Lung (tissue), 12 donors: ENCODE measurements around the gene SPATA20. TPM values are rescaled to one million over a fixed set of nuclear protein-coding genes. Genes with fewer than 3 reads are reported as not detected.

Source experiments
- ATAC-seq: fragments of 200-7000 bp; cut with Tn5 transposase; one replicate; pipeline ENCODE4 v1.9.1; 2020; ENCODE audit warnings: moderate number of reproducible peaks; ENCODE audit not compliant: insufficient read depth, low FRiP score
- DNase-seq, 3 donors: peaks; one replicate each; pipeline ENCODE4 v3.0.0-alpha.2; 2013 to 2017
- H3K27ac ChIP-seq, 2 donors: one replicate each; pipeline ENCODE4 v1.5.1; 2013; ENCODE audit warnings: mild to moderate bottlenecking in 2 of 2, moderate library complexity in 2 of 2, control low read depth in 1 of 2, inconsistent platforms in 1 of 2, low read depth in 1 of 2, low read length in 1 of 2
- H3K27me3 ChIP-seq, 3 donors: one replicate each; pipeline ENCODE4 v1.5.1; 2013; ENCODE audit warnings: low read length in 2 of 3; ENCODE audit not compliant: control insufficient read depth in 3 of 3, insufficient read depth in 3 of 3
- H3K36me3 ChIP-seq, 4 donors: one replicate each; pipeline ENCODE4 v1.5.1; 2013; ENCODE audit warnings: low read length in 4 of 4, mild to moderate bottlenecking in 1 of 4, moderate library complexity in 1 of 4; ENCODE audit not compliant: control insufficient read depth in 4 of 4, insufficient read depth in 4 of 4
- H3K4me1 ChIP-seq, 5 donors: one replicate each; pipeline ENCODE4 v1.5.1; 2013; ENCODE audit warnings: low read length in 5 of 5, mild to moderate bottlenecking in 2 of 5, moderate library complexity in 1 of 5; ENCODE audit not compliant: control insufficient read depth in 5 of 5, insufficient read depth in 5 of 5
- H3K4me3 ChIP-seq: one replicate; pipeline ENCODE4 v1.5.1; 2013; ENCODE audit warnings: mild to moderate bottlenecking, control low read depth, moderate library complexity
- H3K9ac ChIP-seq, 2 donors: one replicate each; pipeline ENCODE4 v1.5.1; 2013; ENCODE audit warnings: low read length in 2 of 2, control low read depth in 1 of 2; ENCODE audit not compliant: insufficient read depth in 1 of 2
- H3K9me3 ChIP-seq, 4 donors: one replicate each; pipeline ENCODE4 v1.5.1; 2013; ENCODE audit warnings: low read length in 3 of 4, mild to moderate bottlenecking in 1 of 4, moderate library complexity in 1 of 4; ENCODE audit not compliant: control insufficient read depth in 4 of 4, insufficient read depth in 3 of 4
- WGBS, 2 donors: extraction: QIAGEN DNeasy Blood & Tissue Kit; methylation state at CpG; one replicate each; pipeline ENCODE4 v1.1.7; 2013; 5-methylcytosine and 5-hydroxymethylcytosine counted together
- polyA plus RNA-seq, 2 donors: library from polyadenylated mRNA; stranded (reverse); fragments of 200-250 nt; gene quantifications; one replicate each; pipeline ENCODE4 v1.2.1, GENCODE V29; 2013
- total RNA-seq, 2 donors: library from RNA; depleted of rRNA in 1 of 2; stranded (reverse); fragments of >200 nt in 1 of 2; gene quantifications; one replicate each; pipeline ENCODE4 v1.2.1, GENCODE V29; 2014 to 2021
- TF ChIP-seq, protein P1 (sequence below): IDR thresholded peaks from 2 replicates; pipeline ENCODE4 v1.5.1; 2012; ENCODE audit warnings: mild to moderate bottlenecking; ENCODE audit errors: control extremely low read depth, extremely low read depth
- donor health status: control.
- donor health status: control.
- donor health status: Bipolar disorder and iron deficiency.
- donor health status: healthy.
- donor health status: DM: yes; HTN: yes; CAD: no.

The SPATA20 gene
- total and polyA plus RNA-seq, 4 donors, result 10.5 to 37.8 (median 29.0) TPM

DNA sequence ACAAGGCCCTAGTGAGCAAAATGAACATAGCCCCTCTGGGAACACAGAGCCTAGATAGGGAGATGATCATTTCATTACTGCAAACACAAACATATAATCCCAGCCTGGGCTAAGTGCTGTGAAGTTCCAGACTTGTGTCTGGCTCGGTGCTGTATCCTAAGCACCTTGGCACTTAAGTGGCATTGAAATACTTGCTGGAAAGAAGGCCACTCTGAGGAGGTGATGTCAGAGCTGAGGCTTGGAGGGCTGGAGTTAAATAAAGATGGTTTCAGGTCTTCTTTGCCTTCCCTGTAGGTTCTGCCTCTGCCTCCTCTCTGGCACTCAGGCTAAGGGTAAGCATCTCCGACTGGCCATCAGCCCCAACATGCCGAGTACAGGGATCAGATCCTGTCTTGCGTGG lies 11.1 kb downstream of the SPATA20 start:
- DNase-seq, result peak in 2 of 3 donors; percentile 39 to 65
- WGBS, 2 donors, result 67 to 77% methylated on average over 4 of the region's 4 CpGs
- peaks cover 0 to 21% (median 6%) of the 10 kb centered on the region in 3 donors for H3K27me3 ChIP-seq

DNA sequence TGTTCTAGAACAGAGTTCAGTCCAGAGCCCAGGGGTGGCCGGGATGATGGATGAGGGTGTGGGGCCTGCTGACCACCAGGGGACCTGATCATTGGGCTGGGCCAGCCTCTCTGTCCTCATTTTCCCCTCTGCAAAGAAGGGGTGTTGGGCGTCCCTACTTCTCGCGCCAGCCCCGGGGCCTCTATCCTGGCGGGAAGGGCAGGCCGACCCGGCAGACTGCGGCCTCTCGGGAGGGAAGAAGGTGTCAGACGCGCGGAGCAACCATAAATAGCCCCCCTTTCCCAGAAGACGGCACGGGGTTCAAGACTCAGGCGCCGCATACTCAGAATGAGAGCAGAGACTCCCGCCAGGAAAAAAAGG lies 11.6 kb downstream of the SPATA20 start:
- DNase-seq, result no peak
- H3K9me3 ChIP-seq, result no peaks in the 10 kb centered on the region
- TF ChIP-seq, protein P1, sequence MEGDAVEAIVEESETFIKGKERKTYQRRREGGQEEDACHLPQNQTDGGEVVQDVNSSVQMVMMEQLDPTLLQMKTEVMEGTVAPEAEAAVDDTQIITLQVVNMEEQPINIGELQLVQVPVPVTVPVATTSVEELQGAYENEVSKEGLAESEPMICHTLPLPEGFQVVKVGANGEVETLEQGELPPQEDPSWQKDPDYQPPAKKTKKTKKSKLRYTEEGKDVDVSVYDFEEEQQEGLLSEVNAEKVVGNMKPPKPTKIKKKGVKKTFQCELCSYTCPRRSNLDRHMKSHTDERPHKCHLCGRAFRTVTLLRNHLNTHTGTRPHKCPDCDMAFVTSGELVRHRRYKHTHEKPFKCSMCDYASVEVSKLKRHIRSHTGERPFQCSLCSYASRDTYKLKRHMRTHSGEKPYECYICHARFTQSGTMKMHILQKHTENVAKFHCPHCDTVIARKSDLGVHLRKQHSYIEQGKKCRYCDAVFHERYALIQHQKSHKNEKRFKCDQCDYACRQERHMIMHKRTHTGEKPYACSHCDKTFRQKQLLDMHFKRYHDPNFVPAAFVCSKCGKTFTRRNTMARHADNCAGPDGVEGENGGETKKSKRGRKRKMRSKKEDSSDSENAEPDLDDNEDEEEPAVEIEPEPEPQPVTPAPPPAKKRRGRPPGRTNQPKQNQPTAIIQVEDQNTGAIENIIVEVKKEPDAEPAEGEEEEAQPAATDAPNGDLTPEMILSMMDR, result no peak
- H3K4me3 ChIP-seq, result no peak overlapping the region
- H3K27ac ChIP-seq, result no peak overlapping the region
- H3K36me3 ChIP-seq, result peaks cover 0 to 10% (median 2%) of the 10 kb centered on the region in 4 donors
- H3K4me1 ChIP-seq, result peaks cover 0 to 45% (median 16%) of the 10 kb centered on the region in 5 donors
- ATAC-seq, result no peak
- peaks cover 0 to 24% (median 6%) of the 10 kb centered on the region in 3 donors for H3K27me3 ChIP-seq
- H3K9ac ChIP-seq, result no peak overlapping the region
- WGBS, 2 donors, result 11 to 16% methylated on average over 14 to 18 of the region's 18 CpGs

More for the DNA sequence above, 11.1 kb downstream of the SPATA20 start:
- H3K9me3 ChIP-seq, result no peaks in the 10 kb centered on the region
- peaks cover 0 to 40% (median 16%) of the 10 kb centered on the region in 5 donors for H3K4me1 ChIP-seq
- no peak for ATAC-seq
- H3K36me3 ChIP-seq, result peaks cover 0 to 10% (median 2%) of the 10 kb centered on the region in 4 donors
- TF ChIP-seq, protein P1, result no peak
- no peak overlapping the region for H3K9ac ChIP-seq
- no peak overlapping the region for H3K27ac ChIP-seq
- no peak overlapping the region for H3K4me3 ChIP-seq

DNA sequence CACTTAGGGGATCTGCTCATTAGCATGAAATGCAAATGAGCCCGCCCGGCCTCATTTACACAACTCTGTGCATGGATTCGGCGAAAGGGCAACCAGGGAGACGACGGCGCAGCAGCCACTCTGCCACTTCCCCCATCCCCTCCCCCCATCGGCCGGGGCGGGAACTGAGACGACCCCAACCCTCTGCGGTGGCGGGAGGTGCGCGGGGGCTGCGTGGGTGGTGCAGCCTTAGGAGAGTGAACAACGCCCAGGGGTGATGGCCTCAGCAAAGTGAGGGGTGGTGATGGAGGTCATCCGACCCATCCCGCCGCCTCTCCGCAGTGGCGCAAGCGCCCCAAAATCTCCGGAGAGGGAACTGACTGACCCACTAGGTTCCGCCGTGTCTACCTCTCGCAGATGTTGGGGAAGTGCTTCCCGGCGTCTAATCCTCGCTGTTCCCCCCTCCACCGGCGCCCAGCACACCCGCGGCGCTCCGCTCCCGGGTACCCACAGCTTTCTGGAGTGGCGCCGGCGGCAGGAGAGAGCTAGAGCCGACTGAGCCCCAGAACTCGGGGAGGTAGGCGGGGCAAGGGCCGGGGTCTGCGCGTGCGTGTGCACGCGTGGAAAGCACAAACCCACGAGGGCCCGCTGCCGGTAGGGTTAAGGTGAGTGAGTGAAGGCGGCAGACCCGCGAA lies 12.1 kb downstream of the SPATA20 start:
- TF ChIP-seq, protein P1, result no peak
- WGBS, 2 donors, result 0 to 3% methylated on average over 55 of the region's 55 CpGs
- DNase-seq, result peak in 2 of 3 donors; percentile 46 to 57
- H3K36me3 ChIP-seq, result peaks cover 0 to 10% (median 2%) of the 10 kb centered on the region in 4 donors
- no peak for ATAC-seq
- H3K27me3 ChIP-seq, result peaks cover 0 to 24% (median 6%) of the 10 kb centered on the region in 3 donors
- peaks cover 0 to 50% (median 16%) of the 10 kb centered on the region in 5 donors for H3K4me1 ChIP-seq
- H3K9me3 ChIP-seq, result no peaks in the 10 kb centered on the region
- no peak overlapping the region for H3K27ac ChIP-seq
- H3K9ac ChIP-seq, result no peak overlapping the region
- H3K4me3 ChIP-seq, result no peak overlapping the region
